Thoracic aorta (tissue), 2 donors: ENCODE data around the gene SHISAL2A. TPM values are rescaled to one million over a fixed set of nuclear protein-coding genes. Genes with fewer than 3 reads are reported as not detected.

Experiments used
- ATAC-seq: fragments of 150-250 bp; one replicate; pipeline ENCODE4 v1.8.0; 2017; ENCODE audit warnings: low read depth; ENCODE audit not compliant: insufficient number of reproducible peaks, low FRiP score
- DNase-seq: peaks from one replicate; pipeline ENCODE4 v3.0.0-alpha.2; 2020; ENCODE audit warnings: low spot score
- H3K27ac ChIP-seq, 2 donors: fragments of 200-600 bp; sonication (generic); 1 replicate in 1 of 2; 2 replicates in 1 of 2; pipeline ENCODE4 v1.5.1; 2016; ENCODE audit warnings: mild to moderate bottlenecking in 2 of 2, moderate library complexity in 2 of 2
- H3K27me3 ChIP-seq: fragments of 200-600 bp; sonication (generic); replicated peaks from 2 replicates; pipeline ENCODE4 v1.6.0; 2016; ENCODE audit warnings: mild to moderate bottlenecking; ENCODE audit not compliant: insufficient read depth
- H3K36me3 ChIP-seq: fragments of 200-600 bp; sonication (generic); one replicate; pipeline ENCODE4 v1.5.1; 2016
- H3K4me1 ChIP-seq, 2 donors: fragments of 200-600 bp; sonication (generic); 1 replicate in 1 of 2; 2 replicates in 1 of 2; pipeline versions ENCODE4 v1.5.1 to v1.6.0; 2016; ENCODE audit warnings: low read depth in 2 of 2, mild to moderate bottlenecking in 1 of 2; ENCODE audit not compliant: control insufficient read depth in 1 of 2
- H3K4me3 ChIP-seq: fragments of 200-600 bp; sonication (generic); 2 replicates; pipeline ENCODE4 v1.5.1; 2016; ENCODE audit warnings: mild to moderate bottlenecking
- H3K9me3 ChIP-seq: fragments of 200-600 bp; sonication (generic); 2 replicates; pipeline ENCODE4 v1.5.1; 2016
- total RNA-seq, 2 donors: library from RNA; depleted of rRNA; stranded (reverse); fragments of >200 nt; gene quantifications; one replicate each; pipeline versions ENCODE4 v1.1.0 to v1.2.3, GENCODE V29; 2016
- TF ChIP-seq, protein P1 (sequence below): fragments of 200-600 bp; sonication (generic); IDR thresholded peaks from one replicate; pipeline ENCODE4 v1.5.1; 2019; ENCODE audit warnings: antibody characterized with exemption

SHISAL2A gene
- total RNA-seq, 2 donors from 2014 or later, result 0.54 TPM; not detected in 1

GRCh38 chr1:52669696-52670095 is 36.7 kb downstream of the SHISAL2A start:
- DNase-seq (no peak), ATAC-seq (no peak)
- no peak overlapping the region for H3K27ac ChIP-seq
- no peaks in the 10 kb centered on the region for H3K27me3 ChIP-seq
- no peaks in the 10 kb centered on the region for H3K36me3 ChIP-seq
- no peaks in the 10 kb centered on the region for H3K4me1 ChIP-seq
- TF ChIP-seq, protein P1, sequence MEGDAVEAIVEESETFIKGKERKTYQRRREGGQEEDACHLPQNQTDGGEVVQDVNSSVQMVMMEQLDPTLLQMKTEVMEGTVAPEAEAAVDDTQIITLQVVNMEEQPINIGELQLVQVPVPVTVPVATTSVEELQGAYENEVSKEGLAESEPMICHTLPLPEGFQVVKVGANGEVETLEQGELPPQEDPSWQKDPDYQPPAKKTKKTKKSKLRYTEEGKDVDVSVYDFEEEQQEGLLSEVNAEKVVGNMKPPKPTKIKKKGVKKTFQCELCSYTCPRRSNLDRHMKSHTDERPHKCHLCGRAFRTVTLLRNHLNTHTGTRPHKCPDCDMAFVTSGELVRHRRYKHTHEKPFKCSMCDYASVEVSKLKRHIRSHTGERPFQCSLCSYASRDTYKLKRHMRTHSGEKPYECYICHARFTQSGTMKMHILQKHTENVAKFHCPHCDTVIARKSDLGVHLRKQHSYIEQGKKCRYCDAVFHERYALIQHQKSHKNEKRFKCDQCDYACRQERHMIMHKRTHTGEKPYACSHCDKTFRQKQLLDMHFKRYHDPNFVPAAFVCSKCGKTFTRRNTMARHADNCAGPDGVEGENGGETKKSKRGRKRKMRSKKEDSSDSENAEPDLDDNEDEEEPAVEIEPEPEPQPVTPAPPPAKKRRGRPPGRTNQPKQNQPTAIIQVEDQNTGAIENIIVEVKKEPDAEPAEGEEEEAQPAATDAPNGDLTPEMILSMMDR, result no peak
- no peak overlapping the region for H3K4me3 ChIP-seq
- H3K9me3 ChIP-seq, result no peaks in the 10 kb centered on the region

DNA sequence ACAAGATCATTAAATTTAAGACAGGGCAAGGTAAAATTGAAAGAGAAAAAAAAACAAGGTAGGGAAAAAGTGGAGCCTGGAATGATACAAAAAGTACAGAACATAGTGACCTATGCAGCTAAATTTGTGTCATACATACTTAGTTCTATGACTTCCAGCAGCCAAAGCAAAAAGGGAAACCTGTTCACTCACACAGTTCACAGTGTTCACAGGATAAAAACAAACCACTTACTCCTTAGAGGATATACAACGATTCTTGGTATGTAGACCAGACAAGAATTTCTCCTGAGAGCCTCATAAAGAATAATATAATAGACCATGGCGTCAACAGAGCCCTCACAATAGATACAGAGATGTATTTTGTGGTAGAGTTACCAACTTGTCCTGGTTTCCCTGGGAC is 37.6 kb downstream of the SHISAL2A start:
- no peaks in the 10 kb centered on the region for H3K27me3 ChIP-seq
- DNase-seq (no peak), ATAC-seq (no peak)
- no peaks in the 10 kb centered on the region for H3K36me3 ChIP-seq
- TF ChIP-seq, protein P1, result no peak
- no peaks in the 10 kb centered on the region for H3K4me1 ChIP-seq
- no peak overlapping the region for H3K27ac ChIP-seq
- no peak overlapping the region for H3K4me3 ChIP-seq
- H3K9me3 ChIP-seq, result no peaks in the 10 kb centered on the region

DNA sequence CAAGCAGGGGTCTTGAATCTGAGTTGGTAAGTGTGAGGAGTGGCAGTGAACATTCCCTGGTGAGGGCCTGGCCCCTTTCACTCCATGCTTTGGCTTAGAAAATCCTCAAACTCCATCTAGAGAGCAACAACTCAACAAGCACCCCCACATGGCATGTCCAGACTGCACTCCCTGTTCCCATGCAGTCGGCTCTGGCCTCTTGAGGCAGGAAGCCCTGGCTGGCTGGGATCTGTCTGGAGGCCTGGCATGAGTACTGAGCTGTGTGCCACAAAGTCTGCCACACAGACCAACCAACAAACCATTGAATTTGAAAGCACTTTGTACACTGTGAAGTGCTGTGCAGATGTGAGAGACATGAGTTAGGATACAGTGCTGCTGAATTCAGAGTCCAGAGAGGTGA is 40.0 kb downstream of the SHISAL2A start:
- ATAC-seq, result no peak
- H3K4me3 ChIP-seq, result no peak overlapping the region
- TF ChIP-seq, protein P1, result no peak
- no peak for DNase-seq
- no peaks in the 10 kb centered on the region for H3K27me3 ChIP-seq
- no peaks in the 10 kb centered on the region for H3K36me3 ChIP-seq
- H3K4me1 ChIP-seq, result no peaks in the 10 kb centered on the region
- no peak overlapping the region for H3K27ac ChIP-seq
- H3K9me3 ChIP-seq, result no peaks in the 10 kb centered on the region

GRCh38 chr1:52673513-52673912 is 40.5 kb downstream of the SHISAL2A start:
- Histone ChIP-seq H3K27ac (no peak overlapping the region), H3K27me3 (no peaks in the 10 kb centered on the region), H3K36me3 (no peaks in the 10 kb centered on the region), H3K9me3 (no peaks in the 10 kb centered on the region), H3K4me1 (no peaks in the 10 kb centered on the region), H3K4me3 (no peak overlapping the region)
- ATAC-seq, result no peak
- TF ChIP-seq, protein P1, result no peak
- no peak for DNase-seq

DNA sequence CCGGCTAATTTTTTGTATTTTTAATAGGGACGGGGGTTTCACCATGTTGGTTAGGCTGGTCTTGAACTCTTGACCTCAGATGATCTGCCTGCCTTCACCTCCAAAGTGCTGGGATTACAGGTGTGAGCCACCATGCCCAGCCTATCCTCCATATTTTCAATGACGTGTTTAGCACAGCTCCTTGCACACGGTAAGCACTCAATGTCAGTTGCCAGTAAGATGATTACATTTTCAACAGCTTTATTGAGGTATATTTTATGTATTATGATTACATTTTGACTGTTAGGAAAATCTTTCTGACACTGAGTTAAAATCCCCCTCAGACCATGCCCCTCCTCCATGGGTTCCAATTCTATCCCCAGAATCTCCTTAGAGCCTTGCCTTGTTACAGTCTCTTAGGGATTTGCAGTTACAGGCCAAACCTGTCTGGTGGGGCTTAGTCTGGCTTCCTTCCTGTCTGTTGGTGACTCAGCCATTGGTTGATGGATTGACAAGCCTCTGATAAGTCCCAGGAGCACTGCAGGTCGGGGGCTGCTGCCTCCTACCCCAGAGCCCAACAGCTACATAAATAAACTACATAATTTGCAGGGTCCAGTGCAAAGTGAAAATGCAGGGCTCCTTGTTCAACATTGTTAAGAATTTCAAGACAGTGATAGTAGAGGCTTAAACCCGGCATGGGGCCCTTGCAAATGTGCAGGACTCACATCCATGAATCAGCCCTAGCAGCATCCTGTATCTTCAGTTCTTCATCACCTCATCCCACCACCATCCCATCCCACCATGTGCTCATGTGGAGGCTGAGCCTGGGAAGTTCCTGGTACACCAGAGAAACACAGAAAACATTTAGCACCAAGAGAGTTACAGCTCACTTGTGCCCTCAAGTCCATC is 41.8 kb downstream of the SHISAL2A start:
- Histone ChIP-seq H3K4me3 (no peak overlapping the region), H3K36me3 (no peaks in the 10 kb centered on the region), H3K9me3 (no peaks in the 10 kb centered on the region), H3K4me1 (no peaks in the 10 kb centered on the region), H3K27ac (no peak overlapping the region), H3K27me3 (no peaks in the 10 kb centered on the region)
- DNase-seq (no peak), ATAC-seq (no peak)
- TF ChIP-seq, protein P1, result no peak
